HG03039 (cell line): Measurements from ENCODE around the gene YEATS4.

ENCODE experiments used
- ATAC-seq: cut with Tn5 transposase; IDR thresholded peaks from one replicate; pipeline ENCODE4 v1.9.1; 2021; ENCODE audit warnings: mild to moderate bottlenecking, moderate library complexity; ENCODE audit not compliant: unreplicated experiment

YEATS4 gene

GRCh38 chr12:69388371-69388770, 28.8 kb downstream of the YEATS4 start:
- ATAC-seq, result no peak

- no peak for ATAC-seq
These were observed 30.3 kb downstream of the YEATS4 start for GRCh38 chr12:69389831-69390230.

GRCh38 chr12:69392179-69392928, 32.8 kb downstream of the YEATS4 start:
- ATAC-seq, result no peak

GRCh38 chr12:69396041-69396440, 36.5 kb downstream of the YEATS4 start:
- ATAC-seq, result no peak

- no peak for ATAC-seq
These were observed 37.4 kb downstream of the YEATS4 start for GRCh38 chr12:69396963-69397362.

GRCh38 chr12:69397978-69398377, 38.4 kb downstream of the YEATS4 start:
- ATAC-seq, result no peak

GRCh38 chr12:69401940-69402339, 42.4 kb downstream of the YEATS4 start:
- ATAC-seq, result no peak

- ATAC-seq, result no peak
These were observed 45.5 kb downstream of the YEATS4 start for GRCh38 chr12:69404851-69405565.

- ATAC-seq, result no peak
These were observed 46.0 kb downstream of the YEATS4 start for GRCh38 chr12:69405566-69405865.

- no peak for ATAC-seq
These were observed 46.7 kb downstream of the YEATS4 start for GRCh38 chr12:69406217-69406616.

GRCh38 chr12:69410571-69410970, 51.0 kb downstream of the YEATS4 start:
- no peak for ATAC-seq

- ATAC-seq, result no peak
These were observed 53.1 kb downstream of the YEATS4 start for GRCh38 chr12:69412655-69413054.

- ATAC-seq, result no peak
These were observed 56.1 kb downstream of the YEATS4 start for GRCh38 chr12:69415471-69416275.

- no peak for ATAC-seq
These were observed 57.7 kb downstream of the YEATS4 start for GRCh38 chr12:69417231-69417630.

- no peak for ATAC-seq
These were observed 58.2 kb downstream of the YEATS4 start for GRCh38 chr12:69417741-69418167.

GRCh38 chr12:69419701-69420100, 60.2 kb downstream of the YEATS4 start:
- no peak for ATAC-seq

GRCh38 chr12:69421548-69421947, 62.0 kb downstream of the YEATS4 start:
- no peak for ATAC-seq

GRCh38 chr12:69423037-69423905, 63.7 kb downstream of the YEATS4 start:
- no peak for ATAC-seq

GRCh38 chr12:69425417-69425816, 65.9 kb downstream of the YEATS4 start:
- ATAC-seq, result no peak

- ATAC-seq, result no peak
These were observed 69.0 kb downstream of the YEATS4 start for GRCh38 chr12:69428351-69429073.
